Neural cell (in vitro differentiated cells): ENCODE data around the gene GATAD1. TPM values are rescaled to one million over a fixed set of nuclear protein-coding genes. Genes with fewer than 3 reads are reported as not detected.

ENCODE experiments used
- H2AFZ ChIP-seq: fragments of 200-600, 300-800 bp; sonication (generic), shearing (Covaris generic); 2 replicates; pipeline ENCODE4 v1.6.0; 2014; ENCODE audit warnings: low read depth, mild to moderate bottlenecking, antibody characterized with exemption, low read length, moderate library complexity
- H3F3A ChIP-seq: fragments of 200-600 bp; shearing (Covaris generic); 2 replicates; pipeline ENCODE4 v1.6.1; 2016; ENCODE audit warnings: mild to moderate bottlenecking, moderate library complexity, mixed read lengths, antibody characterized with exemption, low read length; ENCODE audit not compliant: insufficient read depth, poor library complexity, severe bottlenecking
- H3K27ac ChIP-seq: fragments of 200-600, 300-800 bp; sonication (generic), shearing (Covaris generic); 2 replicates; pipeline ENCODE4 v1.5.1; 2014; ENCODE audit warnings: mild to moderate bottlenecking, low read length, moderate library complexity
- H3K27me3 ChIP-seq: fragments of 300-800, 200-600 bp; sonication (generic), shearing (Covaris generic); 2 replicates; pipeline ENCODE4 v1.6.0; 2014; ENCODE audit warnings: mild to moderate bottlenecking, low read depth, low read length, moderate library complexity; ENCODE audit not compliant: insufficient read depth
- H3K36me3 ChIP-seq: fragments of 300-800, 200-600 bp; sonication (generic), shearing (Covaris generic); 2 replicates; pipeline ENCODE4 v1.5.1; 2014; ENCODE audit warnings: mild to moderate bottlenecking, antibody characterized with exemption, low read length, moderate library complexity; ENCODE audit not compliant: insufficient read depth
- H3K4me2 ChIP-seq: fragments of 300-800, 200-600 bp; sonication (generic), shearing (Covaris generic); 2 replicates; pipeline ENCODE4 v1.6.0; 2014; ENCODE audit warnings: mild to moderate bottlenecking, low read length
- H3K4me3 ChIP-seq: fragments of 300-800, 200-600 bp; sonication (generic), shearing (Covaris generic); 2 replicates; pipeline ENCODE4 v1.5.1; 2014; ENCODE audit warnings: mild to moderate bottlenecking, low read length, moderate library complexity
- H3K79me2 ChIP-seq: fragments of 200-600 bp; shearing (Covaris generic); replicated peaks from 2 replicates; pipeline ENCODE4 v1.6.0; 2014; ENCODE audit warnings: mild to moderate bottlenecking, low read length, moderate library complexity; ENCODE audit not compliant: insufficient read depth
- H3K9ac ChIP-seq: fragments of 300-800, 200-600 bp; sonication (generic), shearing (Covaris generic); 2 replicates; pipeline ENCODE4 v1.6.1; 2016; ENCODE audit warnings: mild to moderate bottlenecking, low read length, mixed read lengths
- H3K9me2 ChIP-seq: fragments of 200-600 bp; shearing (Covaris generic); 2 replicates; pipeline ENCODE4 v1.6.1; 2016; ENCODE audit warnings: mild to moderate bottlenecking, low read length, mixed read lengths; ENCODE audit not compliant: insufficient read depth
- H3K9me3 ChIP-seq: fragments of 200-600, 300-800 bp; sonication (generic), shearing (Covaris generic); 2 replicates; pipeline ENCODE4 v1.6.1; 2016; ENCODE audit warnings: mild to moderate bottlenecking, mixed run types, low read length, moderate library complexity, mixed read lengths
- H4K20me1 ChIP-seq: fragments of 200-600 bp; shearing (Covaris generic); 2 replicates; pipeline ENCODE4 v1.6.1; 2016; ENCODE audit warnings: mild to moderate bottlenecking, mixed run types; ENCODE audit not compliant: insufficient read depth
- CTCF ChIP-seq: fragments of 450-650 bp; IDR thresholded peaks from 2 replicates; pipeline ENCODE4 v1.5.1; 2014; ENCODE audit warnings: antibody characterized with exemption, mild to moderate bottlenecking, moderate library complexity; ENCODE audit not compliant: poor library complexity, severe bottlenecking
- EP300 ChIP-seq: fragments of 450-650 bp; conservative IDR thresholded peaks from 2 replicates; pipeline ENCODE4 v1.6.1; 2014; ENCODE audit warnings: antibody characterized with exemption, mild to moderate bottlenecking, moderate library complexity; ENCODE audit not compliant: poor library complexity, severe bottlenecking
- EZH2 ChIP-seq: fragments of 200-600, 300-800 bp; shearing (Covaris generic), sonication (generic); IDR thresholded peaks from 2 replicates; pipeline ENCODE4 v1.6.1; 2014; ENCODE audit warnings: antibody characterized with exemption, low read length, borderline replicate concordance, mild to moderate bottlenecking; ENCODE audit not compliant: insufficient read depth, poor library complexity, severe bottlenecking
- MXI1 ChIP-seq: fragments of 450-650 bp; conservative IDR thresholded peaks from 2 replicates; pipeline ENCODE4 v1.6.1; 2014; ENCODE audit warnings: antibody characterized with exemption, mild to moderate bottlenecking; ENCODE audit not compliant: poor library complexity, severe bottlenecking
- POLR2AphosphoS5 ChIP-seq: IDR thresholded peaks from 2 replicates; pipeline ENCODE4 v1.6.1; 2012
- RAD21 ChIP-seq: fragments of 450-650 bp; conservative IDR thresholded peaks from 2 replicates; pipeline ENCODE4 v1.6.1; 2014; ENCODE audit warnings: antibody characterized with exemption, mild to moderate bottlenecking, moderate library complexity
- REST ChIP-seq: IDR thresholded peaks from 2 replicates; pipeline ENCODE4 v1.6.1; 2012; ENCODE audit warnings: borderline replicate concordance
- SMC3 ChIP-seq: fragments of 450-650 bp; conservative IDR thresholded peaks from 2 replicates; pipeline ENCODE4 v1.6.1; 2014; ENCODE audit warnings: antibody characterized with exemption, mild to moderate bottlenecking, moderate library complexity; ENCODE audit not compliant: poor library complexity
- TAF1 ChIP-seq: IDR thresholded peaks from 2 replicates; pipeline ENCODE4 v1.6.1; 2012; ENCODE audit warnings: low read depth
- polyA plus RNA-seq: library from polyadenylated mRNA; depleted of rRNA; stranded (reverse); fragments of >200 nt; gene quantifications from 2 replicates; pipeline ENCODE4 v1.2.3, GENCODE V29; 2014

GATAD1 gene
- polyA plus RNA-seq, 1 donor from 2014 or later: 28.9 TPM

- Histone ChIP-seq H3K9me3 (no peaks in the 10 kb centered on the region), H3K36me3 (peaks cover 6% of the 10 kb centered on the region), H3K4me3 (no peak overlapping the region), H3F3A (no peaks in the 10 kb centered on the region), H3K9ac (no peak overlapping the region), H3K79me2 (no peaks in the 10 kb centered on the region), H4K20me1 (no peaks in the 10 kb centered on the region), H3K4me2 (no peak overlapping the region), H3K27ac (no peak overlapping the region), H2AFZ (no peak overlapping the region), H3K27me3 (no peaks in the 10 kb centered on the region), H3K9me2 (no peaks in the 10 kb centered on the region)
- no peak for TF ChIP-seq SMC3
- TF ChIP-seq POLR2AphosphoS5: no peak
- TF ChIP-seq MXI1: no peak
- no peak for TF ChIP-seq REST
- no peak for TF ChIP-seq EP300
- TF ChIP-seq TAF1: no peak
- no peak for TF ChIP-seq EZH2
- TF ChIP-seq CTCF: no peak
- TF ChIP-seq RAD21: no peak
These were observed 43.6 kb upstream of the GATAD1 start for GRCh38 chr7:92403760-92404074.

GRCh38 chr7:92404170-92404614 lies 43.1 kb upstream of the GATAD1 start:
- Histone ChIP-seq H3K9ac (no peak overlapping the region), H3K36me3 (peaks cover 3% of the 10 kb centered on the region), H3K4me3 (no peak overlapping the region), H3K9me2 (no peaks in the 10 kb centered on the region), H3K27ac (no peak overlapping the region), H3K9me3 (no peaks in the 10 kb centered on the region), H3K4me2 (no peak overlapping the region), H4K20me1 (no peaks in the 10 kb centered on the region), H3K27me3 (no peaks in the 10 kb centered on the region), H3F3A (no peaks in the 10 kb centered on the region), H3K79me2 (no peaks in the 10 kb centered on the region), H2AFZ (no peak overlapping the region)
- TF ChIP-seq RAD21: no peak
- no peak for TF ChIP-seq POLR2AphosphoS5
- TF ChIP-seq MXI1: no peak
- no peak for TF ChIP-seq CTCF
- TF ChIP-seq REST: no peak
- no peak for TF ChIP-seq EP300
- no peak for TF ChIP-seq EZH2
- TF ChIP-seq SMC3: no peak
- TF ChIP-seq TAF1: no peak
